Measurements from ENCODE around the gene MAP1A.

DNA sequence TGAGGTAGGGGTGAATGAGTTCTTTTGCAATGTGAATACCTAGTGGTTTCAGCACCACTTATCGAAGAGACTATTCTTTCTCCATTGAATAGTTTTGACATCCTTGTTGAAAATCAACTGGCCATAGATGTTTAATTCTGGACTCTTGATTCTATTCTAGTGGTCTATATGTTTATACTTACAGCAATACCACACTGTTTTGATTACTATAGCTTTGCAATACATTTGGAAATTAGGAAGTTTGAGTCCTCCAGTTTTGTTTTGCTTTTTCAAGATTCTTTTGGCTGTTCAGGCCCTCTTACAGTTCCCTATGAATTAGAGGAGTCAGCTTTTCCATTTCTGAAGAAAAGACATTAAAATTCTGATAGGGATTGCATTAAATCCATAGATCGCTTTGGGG lies 30.1 kb downstream of the MAP1A start:
- TF ChIP-seq NBN (conservative IDR thresholded peaks at IDR 0.05) (no peak), ZNF274 (CRISPR knock-in tag; IDR thresholded peaks at IDR 0.05) (no peak), ZSCAN29 (CRISPR knock-in tag; conservative IDR thresholded peaks at IDR 0.05) (no peak), DPF2 (CRISPR knock-in tag; IDR thresholded peaks at IDR 0.05; ENCODE audit: borderline replicate concordance, low read depth) (no peak), ZNF24 (IDR thresholded peaks at IDR 0.05) (no peak), RAD21 (CRISPR knock-in tag; IDR thresholded peaks at IDR 0.05) (no peak), MBNL3 (CRISPR knock-in tag; conservative IDR thresholded peaks at IDR 0.05) (no peak), MEIS2 (CRISPR knock-in tag; IDR thresholded peaks at IDR 0.05) (no peak), HNRNPL (IDR thresholded peaks at IDR 0.05; ENCODE audit: low read depth, low read length) (no peak), EZH2 (conservative IDR thresholded peaks at IDR 0.05; ENCODE audit: low read depth, low read length) (no peak)
- TF ChIP-seq, protein P1, sequence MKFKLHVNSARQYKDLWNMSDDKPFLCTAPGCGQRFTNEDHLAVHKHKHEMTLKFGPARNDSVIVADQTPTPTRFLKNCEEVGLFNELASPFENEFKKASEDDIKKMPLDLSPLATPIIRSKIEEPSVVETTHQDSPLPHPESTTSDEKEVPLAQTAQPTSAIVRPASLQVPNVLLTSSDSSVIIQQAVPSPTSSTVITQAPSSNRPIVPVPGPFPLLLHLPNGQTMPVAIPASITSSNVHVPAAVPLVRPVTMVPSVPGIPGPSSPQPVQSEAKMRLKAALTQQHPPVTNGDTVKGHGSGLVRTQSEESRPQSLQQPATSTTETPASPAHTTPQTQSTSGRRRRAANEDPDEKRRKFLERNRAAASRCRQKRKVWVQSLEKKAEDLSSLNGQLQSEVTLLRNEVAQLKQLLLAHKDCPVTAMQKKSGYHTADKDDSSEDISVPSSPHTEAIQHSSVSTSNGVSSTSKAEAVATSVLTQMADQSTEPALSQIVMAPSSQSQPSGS (CRISPR knock-in tag; IDR thresholded peaks at IDR 0.05), result no peak
- TF ChIP-seq, protein P2, sequence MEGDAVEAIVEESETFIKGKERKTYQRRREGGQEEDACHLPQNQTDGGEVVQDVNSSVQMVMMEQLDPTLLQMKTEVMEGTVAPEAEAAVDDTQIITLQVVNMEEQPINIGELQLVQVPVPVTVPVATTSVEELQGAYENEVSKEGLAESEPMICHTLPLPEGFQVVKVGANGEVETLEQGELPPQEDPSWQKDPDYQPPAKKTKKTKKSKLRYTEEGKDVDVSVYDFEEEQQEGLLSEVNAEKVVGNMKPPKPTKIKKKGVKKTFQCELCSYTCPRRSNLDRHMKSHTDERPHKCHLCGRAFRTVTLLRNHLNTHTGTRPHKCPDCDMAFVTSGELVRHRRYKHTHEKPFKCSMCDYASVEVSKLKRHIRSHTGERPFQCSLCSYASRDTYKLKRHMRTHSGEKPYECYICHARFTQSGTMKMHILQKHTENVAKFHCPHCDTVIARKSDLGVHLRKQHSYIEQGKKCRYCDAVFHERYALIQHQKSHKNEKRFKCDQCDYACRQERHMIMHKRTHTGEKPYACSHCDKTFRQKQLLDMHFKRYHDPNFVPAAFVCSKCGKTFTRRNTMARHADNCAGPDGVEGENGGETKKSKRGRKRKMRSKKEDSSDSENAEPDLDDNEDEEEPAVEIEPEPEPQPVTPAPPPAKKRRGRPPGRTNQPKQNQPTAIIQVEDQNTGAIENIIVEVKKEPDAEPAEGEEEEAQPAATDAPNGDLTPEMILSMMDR (CRISPR knock-in tag; IDR thresholded peaks at IDR 0.05), result no peak
- TF ChIP-seq, protein P3, sequence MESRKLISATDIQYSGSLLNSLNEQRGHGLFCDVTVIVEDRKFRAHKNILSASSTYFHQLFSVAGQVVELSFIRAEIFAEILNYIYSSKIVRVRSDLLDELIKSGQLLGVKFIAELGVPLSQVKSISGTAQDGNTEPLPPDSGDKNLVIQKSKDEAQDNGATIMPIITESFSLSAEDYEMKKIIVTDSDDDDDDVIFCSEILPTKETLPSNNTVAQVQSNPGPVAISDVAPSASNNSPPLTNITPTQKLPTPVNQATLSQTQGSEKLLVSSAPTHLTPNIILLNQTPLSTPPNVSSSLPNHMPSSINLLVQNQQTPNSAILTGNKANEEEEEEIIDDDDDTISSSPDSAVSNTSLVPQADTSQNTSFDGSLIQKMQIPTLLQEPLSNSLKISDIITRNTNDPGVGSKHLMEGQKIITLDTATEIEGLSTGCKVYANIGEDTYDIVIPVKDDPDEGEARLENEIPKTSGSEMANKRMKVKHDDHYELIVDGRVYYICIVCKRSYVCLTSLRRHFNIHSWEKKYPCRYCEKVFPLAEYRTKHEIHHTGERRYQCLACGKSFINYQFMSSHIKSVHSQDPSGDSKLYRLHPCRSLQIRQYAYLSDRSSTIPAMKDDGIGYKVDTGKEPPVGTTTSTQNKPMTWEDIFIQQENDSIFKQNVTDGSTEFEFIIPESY (CRISPR knock-in tag; IDR thresholded peaks at IDR 0.05), result no peak

Measured in HepG2 (cell line).